KMS-11 (cell line): ENCODE results near the gene RANGRF.

ENCODE experiments used
- H2AFZ ChIP-seq: fragments of 200-600 bp; sonication (generic); 2 replicates; pipeline ENCODE4 v1.6.1; 2016; ENCODE audit warnings: antibody characterized with exemption, mixed run types, low read depth
- H3K27ac ChIP-seq: fragments of 200-600 bp; sonication (generic); 2 replicates; pipeline ENCODE4 v1.6.1; 2016; ENCODE audit warnings: mild to moderate bottlenecking, mixed run types
- H3K27me3 ChIP-seq: fragments of 200-600 bp; sonication (generic); 2 replicates; pipeline ENCODE4 v1.6.1; 2017; ENCODE audit warnings: mild to moderate bottlenecking, low read depth, mixed run types, moderate library complexity; ENCODE audit not compliant: insufficient read depth
- H3K36me3 ChIP-seq: fragments of 200-600 bp; sonication (generic); 2 replicates; pipeline ENCODE4 v1.6.1; 2017; ENCODE audit warnings: mild to moderate bottlenecking, mixed run types; ENCODE audit not compliant: insufficient read depth
- H3K4me1 ChIP-seq: fragments of 200-600 bp; sonication (generic); 2 replicates; pipeline ENCODE4 v1.6.1; 2016; ENCODE audit warnings: mild to moderate bottlenecking, low read depth, mixed run types; ENCODE audit not compliant: poor library complexity, severe bottlenecking
- H3K4me2 ChIP-seq: fragments of 200-600 bp; sonication (generic); 2 replicates; pipeline ENCODE4 v1.7.0; 2016; ENCODE audit warnings: mild to moderate bottlenecking, mixed run types
- H3K4me3 ChIP-seq: fragments of 200-600 bp; sonication (generic); IDR thresholded peaks from 2 replicates; pipeline ENCODE4 v1.6.1; 2017; ENCODE audit warnings: low read depth, low read length, mixed read lengths; ENCODE audit not compliant: insufficient read depth
- H3K79me2 ChIP-seq: fragments of 200-600 bp; sonication (generic); 2 replicates; pipeline ENCODE4 v1.6.1; 2016; ENCODE audit warnings: low read depth, mixed run types; ENCODE audit not compliant: insufficient read depth
- H3K9ac ChIP-seq: fragments of 200-600 bp; sonication (generic); 2 replicates; pipeline ENCODE4 v1.6.1; 2016; ENCODE audit warnings: mild to moderate bottlenecking, mixed run types
- H4K20me1 ChIP-seq: fragments of 200-600 bp; sonication (generic); 2 replicates; pipeline ENCODE4 v1.6.1; 2016; ENCODE audit warnings: mild to moderate bottlenecking, mixed run types; ENCODE audit not compliant: insufficient read depth
- CTCF ChIP-seq: fragments of 200-600 bp; sonication (generic); conservative IDR thresholded peaks from 2 replicates; pipeline ENCODE4 v1.6.1; 2017; ENCODE audit warnings: low read depth, mild to moderate bottlenecking, antibody characterized with exemption, low read length, moderate library complexity, mixed read lengths

The RANGRF gene

GRCh38 chr17:8324132-8324531, 35.7 kb downstream of the RANGRF start:
- Histone ChIP-seq H3K36me3 (no peaks in the 10 kb centered on the region), H4K20me1 (no peaks in the 10 kb centered on the region), H3K4me2 (no peak overlapping the region), H3K9ac (no peak overlapping the region), H3K27ac (no peak overlapping the region), H3K4me3 (no peak overlapping the region), H3K27me3 (no peaks in the 10 kb centered on the region), H2AFZ (no peak overlapping the region), H3K79me2 (no peaks in the 10 kb centered on the region), H3K4me1 (no peaks in the 10 kb centered on the region)
- TF ChIP-seq CTCF = no peak

GRCh38 chr17:8324923-8325322, 36.5 kb downstream of the RANGRF start:
- Histone ChIP-seq H3K27me3 (no peaks in the 10 kb centered on the region), H3K79me2 (no peaks in the 10 kb centered on the region), H3K4me1 (no peaks in the 10 kb centered on the region), H3K4me3 (no peak overlapping the region), H3K36me3 (no peaks in the 10 kb centered on the region), H4K20me1 (no peaks in the 10 kb centered on the region), H3K4me2 (no peak overlapping the region), H3K9ac (no peak overlapping the region), H3K27ac (no peak overlapping the region), H2AFZ (no peak overlapping the region)
- no peak for TF ChIP-seq CTCF

- H4K20me1 ChIP-seq = no peaks in the 10 kb centered on the region
- no peaks in the 10 kb centered on the region for H3K79me2 ChIP-seq
- H3K4me3 ChIP-seq = no peak overlapping the region
- no peak overlapping the region for H3K9ac ChIP-seq
- no peaks in the 10 kb centered on the region for H3K4me1 ChIP-seq
- H3K4me2 ChIP-seq = no peak overlapping the region
- no peak overlapping the region for H3K27ac ChIP-seq
- H3K27me3 ChIP-seq = no peaks in the 10 kb centered on the region
- H2AFZ ChIP-seq = no peak overlapping the region
- H3K36me3 ChIP-seq = no peaks in the 10 kb centered on the region
- no peak for TF ChIP-seq CTCF
These were observed 38.2 kb downstream of the RANGRF start for GRCh38 chr17:8326511-8327302.

- Histone ChIP-seq H4K20me1 (no peaks in the 10 kb centered on the region), H2AFZ (no peak overlapping the region), H3K27ac (no peak overlapping the region), H3K4me3 (no peak overlapping the region), H3K9ac (no peak overlapping the region), H3K4me1 (no peaks in the 10 kb centered on the region), H3K4me2 (no peak overlapping the region), H3K36me3 (no peaks in the 10 kb centered on the region), H3K27me3 (no peaks in the 10 kb centered on the region), H3K79me2 (no peaks in the 10 kb centered on the region)
- no peak for TF ChIP-seq CTCF
These were observed 38.8 kb downstream of the RANGRF start for GRCh38 chr17:8327303-8327649.
